Measurements from ENCODE around the gene KDM4C.
"Not testable (repeated sequence)": the region's sequence is repeated elsewhere in the genome, so short reads cannot be mapped to it uniquely, and the experiment has no call there.

Gene KDM4C

GRCh38 chr9:6986141-6986815 is 228.5 kb downstream of the KDM4C start:
- DNase-seq: no peak

- DNase-seq: no peak
Observed at GRCh38 chr9:6987381-6987780, 229.6 kb downstream of the KDM4C start.

GRCh38 chr9:6991418-6991817 is 233.6 kb downstream of the KDM4C start:
- DNase-seq: no peak

GRCh38 chr9:6996061-6996854 is 238.5 kb downstream of the KDM4C start:
- no peak for DNase-seq

GRCh38 chr9:6997330-6997729 is 239.6 kb downstream of the KDM4C start:
- DNase-seq: no peak

GRCh38 chr9:6999794-7000193 is 242.0 kb downstream of the KDM4C start:
- DNase-seq: no peak

GRCh38 chr9:7001571-7001970 is 243.8 kb downstream of the KDM4C start:
- DNase-seq: no peak

- DNase-seq: no peak
Observed at GRCh38 chr9:7003861-7004260, 246.1 kb downstream of the KDM4C start.

- no peak for DNase-seq
Observed at GRCh38 chr9:7006417-7006816, 248.6 kb downstream of the KDM4C start.

GRCh38 chr9:7008411-7008810 is 250.6 kb downstream of the KDM4C start:
- DNase-seq: no peak

- no peak for DNase-seq
Observed at GRCh38 chr9:7009065-7009464, 251.3 kb downstream of the KDM4C start.

- no peak for DNase-seq
Observed at GRCh38 chr9:7011395-7012067, 253.8 kb downstream of the KDM4C start.

- DNase-seq: no peak
Observed at GRCh38 chr9:7027996-7028395, 270.2 kb downstream of the KDM4C start.

- DNase-seq: no peak
Observed at GRCh38 chr9:7028591-7028990, 270.8 kb downstream of the KDM4C start.

- not testable (repeated sequence) for DNase-seq
Observed at GRCh38 chr9:7030943-7031342, 273.2 kb downstream of the KDM4C start.

- no peak for DNase-seq
Observed at GRCh38 chr9:7033076-7034045, 275.6 kb downstream of the KDM4C start.

- no peak for DNase-seq
Observed at GRCh38 chr9:7037176-7037575, 279.4 kb downstream of the KDM4C start.

- no peak for DNase-seq
Observed at GRCh38 chr9:7042124-7042523, 284.4 kb downstream of the KDM4C start.

GRCh38 chr9:7045361-7045760 is 287.6 kb downstream of the KDM4C start:
- no peak for DNase-seq

- DNase-seq: no peak
Observed at GRCh38 chr9:7051711-7052110, 293.9 kb downstream of the KDM4C start.

- DNase-seq: no peak
Observed at GRCh38 chr9:7053903-7054302, 296.1 kb downstream of the KDM4C start.

GRCh38 chr9:7055171-7055903 is 297.6 kb downstream of the KDM4C start:
- DNase-seq: no peak

Data from activated CD4-positive, alpha-beta T cell treated with anti-CD3 and anti-CD28 coated beads for 48 hours (primary cell).